Type B pancreatic cell (in vitro differentiated cells): ENCODE results near the gene RPS2. TPM values are rescaled to one million over a fixed set of nuclear protein-coding genes. Genes with fewer than 3 reads are reported as not detected.

ENCODE experiments used
- DNase-seq: peaks from one replicate; pipeline ENCODE4 v3.0.0; 2021; ENCODE audit warnings: mixed read lengths; ENCODE audit not compliant: unreplicated experiment; ENCODE audit errors: extremely low spot score
- H3K27ac Mint-ChIP-seq: 2 replicates; pipeline ENCODE4 v1.8.0; 2021; ENCODE audit warnings: mild to moderate bottlenecking, mixed read lengths
- H3K27me3 Mint-ChIP-seq: 2 replicates; pipeline ENCODE4 v1.8.0; 2021; ENCODE audit warnings: mixed read lengths
- H3K36me3 Mint-ChIP-seq: 2 replicates; pipeline ENCODE4 v1.8.0; 2021; ENCODE audit warnings: mixed read lengths
- H3K4me1 Mint-ChIP-seq: one replicate; pipeline ENCODE4 v1.8.0; 2021; ENCODE audit warnings: mixed read lengths; ENCODE audit not compliant: unreplicated experiment
- H3K4me3 Mint-ChIP-seq: 2 replicates; pipeline ENCODE4 v1.8.0; 2021; ENCODE audit warnings: mild to moderate bottlenecking, mixed read lengths
- H3K9me3 Mint-ChIP-seq: 2 replicates; pipeline ENCODE4 v1.8.0; 2021; ENCODE audit warnings: mixed read lengths
- total RNA-seq: library from RNA; stranded (reverse); gene quantifications from 2 replicates; pipeline ENCODE4 v1.2.1, GENCODE V29; 2021; ENCODE audit warnings: low replicate concordance
- TF ChIP-seq, protein P1 (sequence below): fragments of 200-600 bp; sonication (generic); conservative IDR thresholded peaks from 2 replicates; pipeline ENCODE4 v1.5.0; 2021; ENCODE audit warnings: antibody characterized with exemption, mild to moderate bottlenecking

Gene RPS2
- total RNA-seq, 1 donor from 2014 or later, result 3,035 TPM

DNA sequence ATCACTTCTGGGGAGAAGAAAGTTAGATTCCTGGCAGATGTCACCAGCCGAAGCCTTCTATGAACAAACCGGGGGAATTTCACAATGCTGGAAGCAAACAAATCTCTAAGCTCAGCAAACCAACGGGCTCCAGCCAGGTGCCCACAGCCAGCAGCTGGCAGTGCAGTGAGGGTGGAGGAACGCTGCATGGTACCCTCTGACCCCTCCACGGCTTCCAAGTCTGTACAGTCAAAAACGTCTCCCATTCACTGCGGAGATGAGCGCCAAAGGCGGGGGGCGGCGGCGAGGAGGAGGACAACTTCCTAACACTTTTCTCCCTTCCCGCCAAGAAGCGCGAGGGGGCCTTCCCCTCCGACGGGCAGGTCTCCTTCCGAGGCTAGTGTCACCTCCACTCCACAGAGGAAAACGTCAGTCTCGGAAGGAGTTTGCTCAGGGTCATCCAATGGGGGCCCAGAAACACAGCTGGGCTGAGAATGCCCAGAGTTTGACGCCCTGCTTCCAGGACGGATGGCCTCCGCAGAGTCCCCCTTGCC lies 44.1 kb upstream of the RPS2 start:
- H3K4me3 Mint-ChIP-seq, result peak overlapping the region; percentile 89
- TF ChIP-seq, protein P1, sequence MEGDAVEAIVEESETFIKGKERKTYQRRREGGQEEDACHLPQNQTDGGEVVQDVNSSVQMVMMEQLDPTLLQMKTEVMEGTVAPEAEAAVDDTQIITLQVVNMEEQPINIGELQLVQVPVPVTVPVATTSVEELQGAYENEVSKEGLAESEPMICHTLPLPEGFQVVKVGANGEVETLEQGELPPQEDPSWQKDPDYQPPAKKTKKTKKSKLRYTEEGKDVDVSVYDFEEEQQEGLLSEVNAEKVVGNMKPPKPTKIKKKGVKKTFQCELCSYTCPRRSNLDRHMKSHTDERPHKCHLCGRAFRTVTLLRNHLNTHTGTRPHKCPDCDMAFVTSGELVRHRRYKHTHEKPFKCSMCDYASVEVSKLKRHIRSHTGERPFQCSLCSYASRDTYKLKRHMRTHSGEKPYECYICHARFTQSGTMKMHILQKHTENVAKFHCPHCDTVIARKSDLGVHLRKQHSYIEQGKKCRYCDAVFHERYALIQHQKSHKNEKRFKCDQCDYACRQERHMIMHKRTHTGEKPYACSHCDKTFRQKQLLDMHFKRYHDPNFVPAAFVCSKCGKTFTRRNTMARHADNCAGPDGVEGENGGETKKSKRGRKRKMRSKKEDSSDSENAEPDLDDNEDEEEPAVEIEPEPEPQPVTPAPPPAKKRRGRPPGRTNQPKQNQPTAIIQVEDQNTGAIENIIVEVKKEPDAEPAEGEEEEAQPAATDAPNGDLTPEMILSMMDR, result no peak
- H3K4me1 Mint-ChIP-seq, result peaks cover 15% of the 10 kb centered on the region
- H3K36me3 Mint-ChIP-seq, result no peaks in the 10 kb centered on the region
- no peaks in the 10 kb centered on the region for H3K9me3 Mint-ChIP-seq
- H3K27me3 Mint-ChIP-seq, result no peaks in the 10 kb centered on the region
- no peak for DNase-seq
- H3K27ac Mint-ChIP-seq, result peak overlapping the region; percentile 90

DNA sequence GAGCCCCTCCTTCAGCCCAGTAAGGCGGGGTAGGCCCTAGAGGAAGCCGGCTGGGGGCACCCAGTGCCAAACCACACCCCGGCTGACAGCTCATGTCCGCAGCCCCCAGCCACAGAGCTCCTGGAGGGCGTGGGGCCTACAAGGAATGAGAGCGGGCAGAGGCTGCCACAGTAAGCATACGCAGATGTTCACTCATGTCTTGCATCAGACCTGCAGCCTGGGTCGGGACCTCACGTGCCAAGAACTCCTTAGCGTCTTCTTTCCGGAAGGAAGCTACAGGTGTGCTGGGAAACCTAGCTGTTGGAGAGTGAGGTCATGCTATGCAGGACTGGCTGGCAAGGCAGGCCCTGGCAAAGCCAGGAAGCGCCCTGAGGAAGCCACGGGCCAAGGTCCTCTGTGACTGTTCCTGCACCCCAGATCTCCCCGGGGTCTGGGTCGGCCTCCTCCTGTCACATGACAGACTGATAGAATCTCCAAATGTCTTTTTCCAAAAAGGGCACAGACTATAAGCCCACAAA lies 43.4 kb upstream of the RPS2 start:
- H3K4me3 Mint-ChIP-seq, result peak overlapping the region; percentile 89
- TF ChIP-seq, protein P1, result no peak
- peaks cover 15% of the 10 kb centered on the region for H3K4me1 Mint-ChIP-seq
- no peaks in the 10 kb centered on the region for H3K36me3 Mint-ChIP-seq
- DNase-seq, result no peak
- H3K27me3 Mint-ChIP-seq, result no peaks in the 10 kb centered on the region
- H3K27ac Mint-ChIP-seq, result peak overlapping the region; percentile 90
- no peaks in the 10 kb centered on the region for H3K9me3 Mint-ChIP-seq

DNA sequence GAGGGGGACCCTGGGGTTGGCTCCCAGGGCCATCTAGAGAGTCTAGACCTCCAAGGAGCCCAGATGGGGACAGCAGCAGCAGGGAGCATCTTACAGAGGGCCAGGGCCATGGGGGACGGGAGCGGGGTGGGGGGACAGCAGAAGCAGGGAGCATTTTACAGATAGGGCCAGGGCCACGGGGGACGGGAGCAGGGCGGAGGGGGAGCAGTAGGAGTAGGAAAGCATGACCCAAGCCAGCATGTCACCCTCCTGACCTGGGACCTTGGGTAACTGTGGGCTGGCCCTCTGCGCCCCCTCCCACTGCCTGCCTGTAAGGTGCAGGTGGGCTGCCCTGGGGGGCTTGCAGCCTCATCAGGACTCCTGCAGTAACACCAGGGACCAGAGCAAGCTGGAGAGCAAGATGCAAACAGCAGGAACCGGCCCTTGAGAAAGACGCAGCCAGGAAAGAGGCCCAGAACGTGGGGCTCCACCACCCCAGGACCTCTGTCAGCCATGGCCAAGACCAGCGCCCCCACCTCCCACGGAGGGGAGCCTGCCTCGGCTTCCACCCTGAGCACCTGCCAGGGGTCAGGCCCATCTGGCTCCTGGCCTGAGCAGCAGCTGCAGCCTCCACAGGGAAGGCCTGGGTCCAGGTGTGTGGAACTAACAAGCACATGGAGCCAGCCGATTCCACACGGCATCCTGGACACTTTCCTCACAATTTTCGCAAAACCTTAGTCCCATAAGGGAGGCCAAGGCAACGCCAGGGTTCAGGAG lies 42.6 kb upstream of the RPS2 start:
- Mint-ChIP-seq H3K4me3 (peak overlapping the region; percentile 89), H3K9me3 (no peaks in the 10 kb centered on the region), H3K27me3 (no peaks in the 10 kb centered on the region), H3K4me1 (peaks cover 15% of the 10 kb centered on the region), H3K36me3 (no peaks in the 10 kb centered on the region), H3K27ac (peak overlapping the region; percentile 90)
- TF ChIP-seq, protein P1, result no peak
- no peak for DNase-seq

DNA sequence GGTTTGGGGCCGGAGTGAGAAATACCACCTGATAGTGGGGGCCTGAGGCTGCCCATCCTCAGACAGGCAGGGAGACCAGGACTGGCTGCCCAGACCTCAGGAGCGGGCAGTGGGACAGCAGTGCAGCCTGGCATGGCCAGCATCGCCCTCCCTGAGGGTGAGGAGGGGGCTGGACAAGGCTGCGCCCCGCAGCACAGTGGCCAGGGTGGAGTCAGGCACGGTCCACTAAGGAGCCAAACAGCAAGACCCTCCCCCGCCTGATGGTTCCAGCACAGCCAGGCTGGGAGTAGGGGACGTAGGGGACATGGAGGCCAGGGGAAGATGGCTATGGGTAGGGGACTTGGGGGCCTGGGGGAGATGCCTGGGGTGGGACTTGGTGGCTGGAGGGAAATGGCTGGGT lies 41.7 kb upstream of the RPS2 start:
- no peaks in the 10 kb centered on the region for H3K9me3 Mint-ChIP-seq
- no peak for DNase-seq
- peak overlapping the region; percentile 51 for H3K4me3 Mint-ChIP-seq
- H3K36me3 Mint-ChIP-seq, result no peaks in the 10 kb centered on the region
- H3K4me1 Mint-ChIP-seq, result peaks cover 15% of the 10 kb centered on the region
- H3K27ac Mint-ChIP-seq, result peak overlapping the region; percentile 70
- TF ChIP-seq, protein P1, result no peak
- H3K27me3 Mint-ChIP-seq, result no peaks in the 10 kb centered on the region

DNA sequence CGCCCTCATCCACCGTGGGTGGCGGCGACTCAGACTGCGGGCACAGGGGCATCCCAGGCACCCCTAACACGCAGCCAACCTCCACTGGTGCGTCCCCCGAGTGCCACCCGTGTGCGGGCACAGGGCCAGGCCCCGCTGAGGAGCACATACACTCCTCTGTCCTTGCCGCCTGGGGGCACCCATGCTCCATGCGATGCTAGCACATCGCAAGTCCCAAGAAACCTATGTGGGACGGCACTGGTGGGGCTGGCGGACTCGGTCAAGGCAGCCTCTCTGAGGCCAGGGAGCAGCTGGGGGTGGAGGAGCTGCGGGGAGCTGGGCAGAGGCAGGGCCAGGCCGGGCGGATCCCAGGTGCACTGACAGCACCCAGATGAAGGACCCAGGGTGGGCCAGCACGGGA lies 41.0 kb upstream of the RPS2 start:
- H3K4me1 Mint-ChIP-seq, result peaks cover 15% of the 10 kb centered on the region
- DNase-seq, result no peak

More for the DNA sequence above, 41.0 kb upstream of the RPS2 start:
- no peak overlapping the region for H3K27ac Mint-ChIP-seq
- H3K4me3 Mint-ChIP-seq, result no peak overlapping the region
- H3K9me3 Mint-ChIP-seq, result no peaks in the 10 kb centered on the region
- no peaks in the 10 kb centered on the region for H3K27me3 Mint-ChIP-seq
- TF ChIP-seq, protein P1, result no peak
- H3K36me3 Mint-ChIP-seq, result no peaks in the 10 kb centered on the region
